Astrocyte of the cerebellum (primary cell): Measurements from ENCODE around the gene MAPT.

Experiments used
- DNase-seq: peaks from one replicate; pipeline ENCODE4 v3.0.0-alpha.2; 2011; ENCODE audit warnings: low read depth
- H3K4me3 ChIP-seq: 2 replicates; pipeline ENCODE4 v1.5.1; 2011; ENCODE audit warnings: mild to moderate bottlenecking, low read depth, low read length, moderate library complexity
- CTCF ChIP-seq: IDR thresholded peaks from 2 replicates; pipeline ENCODE4 v1.5.1; 2012; ENCODE audit warnings: low read length, low read depth, moderate library complexity, mild to moderate bottlenecking; ENCODE audit errors: missing control alignments
- in situ Hi-C: cut with HindIII; loops from 2 replicates; pipeline ENCODE4 v1.10.0; 2017; ENCODE audit warnings: low sequenced_read_pairs

Gene MAPT

GRCh38 chr17:45946841-45947256 is 52.5 kb downstream of the MAPT start:
- in situ Hi-C loops = no loop called here
- no peak for DNase-seq
- no peak for TF ChIP-seq CTCF
- no peak overlapping the region for H3K4me3 ChIP-seq

GRCh38 chr17:45948498-45948880 is 54.1 kb downstream of the MAPT start:
- no peak overlapping the region for H3K4me3 ChIP-seq
- TF ChIP-seq CTCF = no peak
- in situ Hi-C loops = no loop called here
- DNase-seq = no peak

GRCh38 chr17:45948881-45949624 is 54.7 kb downstream of the MAPT start:
- no peak for DNase-seq
- H3K4me3 ChIP-seq = no peak overlapping the region
- TF ChIP-seq CTCF = peak; percentile 71
- in situ Hi-C loops = no loop called here

GRCh38 chr17:45949755-45950320 is 55.5 kb downstream of the MAPT start:
- DNase-seq = no peak
- no peak for TF ChIP-seq CTCF
- no peak overlapping the region for H3K4me3 ChIP-seq
- in situ Hi-C loops = no loop called here

GRCh38 chr17:45950888-45951287 is 56.5 kb downstream of the MAPT start:
- no peak for DNase-seq
- TF ChIP-seq CTCF = no peak
- in situ Hi-C loops = no loop called here
- H3K4me3 ChIP-seq = no peak overlapping the region

GRCh38 chr17:45951403-45951802 is 57.0 kb downstream of the MAPT start:
- no peak overlapping the region for H3K4me3 ChIP-seq
- no peak for DNase-seq
- no peak for TF ChIP-seq CTCF
- in situ Hi-C loops = no loop called here
